Mononuclear cell (primary cell): ENCODE results near the gene TULP1. TPM values are rescaled to one million over a fixed set of nuclear protein-coding genes. Genes with fewer than 3 reads are reported as not detected.

Experiments
- H3K27me3 ChIP-seq: 2 replicates; pipeline ENCODE4 v1.6.0; 2011; ENCODE audit warnings: low read length, control low read depth; ENCODE audit not compliant: insufficient read depth
- H3K4me1 ChIP-seq: 2 replicates; pipeline ENCODE4 v1.5.1; 2011; ENCODE audit warnings: mild to moderate bottlenecking, low read length, control low read depth; ENCODE audit not compliant: insufficient read depth
- H3K4me3 ChIP-seq: 2 replicates; pipeline ENCODE4 v1.5.1; 2011; ENCODE audit warnings: mild to moderate bottlenecking, low read length, moderate library complexity
- H3K9me3 ChIP-seq: 2 replicates; pipeline ENCODE4 v1.5.1; 2011; ENCODE audit warnings: low read depth, mild to moderate bottlenecking, control low read depth, low read length
- total RNA-seq: library from RNA; depleted of rRNA; stranded (reverse); fragments of >200 nt; gene quantifications from one replicate; pipeline ENCODE4 v1.2.3, GENCODE V29; 2012

Gene TULP1
- total RNA-seq, 1 donor = not detected

- no peaks in the 10 kb centered on the region for H3K27me3 ChIP-seq
Observed at GRCh38 chr6:35453236-35453635, 59.5 kb downstream of the TULP1 start.

GRCh38 chr6:35452183-35453090, 60.3 kb downstream of the TULP1 start, which contains the start of gene FANCE:
FANCE (plus strand) TSS chr6:35452338; CDS start chr6:35452546, 208 bp downstream.
- H3K9me3 ChIP-seq = no peaks in the 10 kb centered on the region
- H3K4me1 ChIP-seq = peaks cover 31% of the 10 kb centered on the region
- H3K27me3 ChIP-seq = no peaks in the 10 kb centered on the region
- peak within 1 kb of the TSS; percentile 46 for H3K4me3 ChIP-seq

More at GRCh38 chr6:35453236-35453635, 59.5 kb downstream of the TULP1 start:
- Histone ChIP-seq H3K9me3 (no peaks in the 10 kb centered on the region), H3K4me1 (peaks cover 31% of the 10 kb centered on the region), H3K4me3 (peak overlapping the region; percentile 46)

- Histone ChIP-seq H3K27me3 (no peaks in the 10 kb centered on the region), H3K4me3 (peak overlapping the region; percentile 46), H3K4me1 (peaks cover 31% of the 10 kb centered on the region), H3K9me3 (no peaks in the 10 kb centered on the region)
Observed at GRCh38 chr6:35451354-35452182, 61.1 kb downstream of the TULP1 start.

GRCh38 chr6:35449287-35449881, 63.3 kb downstream of the TULP1 start:
- Histone ChIP-seq H3K4me3 (no peak overlapping the region), H3K4me1 (peaks cover 31% of the 10 kb centered on the region), H3K27me3 (no peaks in the 10 kb centered on the region), H3K9me3 (no peaks in the 10 kb centered on the region)

- H3K4me1 ChIP-seq = peaks cover 19% of the 10 kb centered on the region
Observed at GRCh38 chr6:35448191-35448590, 64.5 kb downstream of the TULP1 start.

More at GRCh38 chr6:35448191-35448590, 64.5 kb downstream of the TULP1 start:
- no peaks in the 10 kb centered on the region for H3K9me3 ChIP-seq
- no peak overlapping the region for H3K4me3 ChIP-seq
- H3K27me3 ChIP-seq = no peaks in the 10 kb centered on the region

Other genes starting within 250 kb of the TULP1 start
- 80.1 TPM for gene DEF6, start 215.1 kb downstream of the TULP1 start, total RNA-seq
- 8.1 TPM for gene PPARD, start 170.3 kb downstream of the TULP1 start, total RNA-seq
- 1.4 TPM for gene FANCE, start 60.6 kb downstream of the TULP1 start, total RNA-seq
- 1,708 TPM for gene RPL10A, start 44.5 kb downstream of the TULP1 start, total RNA-seq
- not detected for gene TEAD3, start 15.8 kb downstream of the TULP1 start, total RNA-seq
- gene FKBP5, start 176.0 kb upstream of the TULP1 start, total RNA-seq = 20.1 TPM
- gene ARMC12, start 224.1 kb upstream of the TULP1 start, total RNA-seq = 0.10 TPM